ENCODE results near the gene RPL34.

DNA sequence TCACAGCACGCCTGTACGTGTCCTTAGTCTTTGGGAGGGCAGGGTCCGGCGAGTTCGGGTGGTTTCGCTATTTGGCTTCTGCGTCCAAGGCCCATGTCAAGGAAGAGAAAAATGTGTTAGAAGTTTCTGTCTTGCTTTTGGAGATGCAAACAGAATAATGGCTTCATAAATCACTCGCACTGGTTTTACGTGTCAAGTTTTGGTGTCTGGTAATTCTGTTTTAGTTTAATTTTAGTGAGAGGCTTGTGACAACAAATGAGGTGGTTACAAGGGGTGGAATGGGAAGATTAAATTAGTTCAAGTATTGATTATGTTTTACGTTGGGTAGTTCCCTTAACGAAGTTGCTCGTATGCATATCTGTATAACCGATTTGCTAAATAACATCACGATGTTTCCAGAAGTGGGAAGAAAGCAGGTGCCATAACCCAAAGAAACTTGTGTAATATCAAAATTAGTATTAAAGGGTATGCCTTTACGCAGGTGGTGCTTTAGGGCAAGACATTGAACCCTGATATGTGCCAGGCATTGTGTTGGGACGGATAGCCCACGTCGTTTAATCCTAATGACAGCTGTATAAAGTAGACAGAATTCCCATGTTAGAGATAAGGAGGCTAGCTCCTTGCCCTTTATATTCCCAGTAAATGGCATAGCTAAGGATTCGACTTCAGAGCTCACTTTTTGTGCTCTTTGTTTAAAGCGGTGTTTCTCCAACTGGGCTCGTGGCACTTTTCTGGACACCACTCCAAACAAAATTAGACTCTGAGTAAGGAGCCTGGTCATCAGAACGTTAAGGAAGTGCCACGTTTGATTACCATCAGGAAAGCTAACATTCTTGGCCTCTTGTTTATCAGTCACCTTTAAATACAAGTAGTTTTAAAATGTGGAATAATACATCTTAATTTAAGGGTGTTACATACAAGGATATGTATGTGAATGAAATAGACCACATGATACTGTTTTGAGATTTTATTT, 843 bp downstream of the RPL34 start:
- TF ChIP-seq, protein P1, sequence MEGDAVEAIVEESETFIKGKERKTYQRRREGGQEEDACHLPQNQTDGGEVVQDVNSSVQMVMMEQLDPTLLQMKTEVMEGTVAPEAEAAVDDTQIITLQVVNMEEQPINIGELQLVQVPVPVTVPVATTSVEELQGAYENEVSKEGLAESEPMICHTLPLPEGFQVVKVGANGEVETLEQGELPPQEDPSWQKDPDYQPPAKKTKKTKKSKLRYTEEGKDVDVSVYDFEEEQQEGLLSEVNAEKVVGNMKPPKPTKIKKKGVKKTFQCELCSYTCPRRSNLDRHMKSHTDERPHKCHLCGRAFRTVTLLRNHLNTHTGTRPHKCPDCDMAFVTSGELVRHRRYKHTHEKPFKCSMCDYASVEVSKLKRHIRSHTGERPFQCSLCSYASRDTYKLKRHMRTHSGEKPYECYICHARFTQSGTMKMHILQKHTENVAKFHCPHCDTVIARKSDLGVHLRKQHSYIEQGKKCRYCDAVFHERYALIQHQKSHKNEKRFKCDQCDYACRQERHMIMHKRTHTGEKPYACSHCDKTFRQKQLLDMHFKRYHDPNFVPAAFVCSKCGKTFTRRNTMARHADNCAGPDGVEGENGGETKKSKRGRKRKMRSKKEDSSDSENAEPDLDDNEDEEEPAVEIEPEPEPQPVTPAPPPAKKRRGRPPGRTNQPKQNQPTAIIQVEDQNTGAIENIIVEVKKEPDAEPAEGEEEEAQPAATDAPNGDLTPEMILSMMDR (IDR thresholded peaks at IDR 0.05): no peak
- TF ChIP-seq POLR2A (IDR thresholded peaks at IDR 0.05): no peak
- TF ChIP-seq POLR2AphosphoS5 (IDR thresholded peaks at IDR 0.05): no peak
- no peak for TF ChIP-seq EP300 (IDR thresholded peaks at IDR 0.05)
